HG03175 (cell line): Measurements from ENCODE around the gene GAB3.
"Not testable (repeated sequence)": the region's sequence is repeated elsewhere in the genome, so short reads cannot be mapped to it uniquely, and the experiment has no call there.

Source experiments
- ATAC-seq: cut with Tn5 transposase; IDR thresholded peaks from one replicate; pipeline ENCODE4 v1.9.1; 2021; ENCODE audit warnings: mild to moderate bottlenecking, moderate library complexity; ENCODE audit not compliant: unreplicated experiment

Gene GAB3

GRCh38 chrX:154658957-154659356 is 91.9 kb downstream of the GAB3 start:
- no peak for ATAC-seq

- no peak for ATAC-seq
Measured at GRCh38 chrX:154658187-154658586, 92.7 kb downstream of the GAB3 start.

- no peak for ATAC-seq
Measured at GRCh38 chrX:154657226-154657805, 93.6 kb downstream of the GAB3 start.

GRCh38 chrX:154655786-154656185 is 95.1 kb downstream of the GAB3 start:
- no peak for ATAC-seq

GRCh38 chrX:154655346-154655745 is 95.5 kb downstream of the GAB3 start:
- no peak for ATAC-seq

- no peak for ATAC-seq
Measured at GRCh38 chrX:154654925-154655324, 96.0 kb downstream of the GAB3 start.

GRCh38 chrX:154654372-154654771 is 96.5 kb downstream of the GAB3 start:
- ATAC-seq: no peak

- ATAC-seq: not testable (repeated sequence)
Measured at GRCh38 chrX:154653413-154653812, 97.5 kb downstream of the GAB3 start, which contains the start of gene CTAG2. TSS of gene CTAG2 (minus strand) at chrX:154653579. CDS start at chrX:154653515, 64 bp downstream.

- no peak for ATAC-seq
Measured at GRCh38 chrX:154653048-154653401, 97.9 kb downstream of the GAB3 start.

GRCh38 chrX:154652311-154653047 is 98.4 kb downstream of the GAB3 start:
- ATAC-seq: no peak

GRCh38 chrX:154650221-154650510 is 100.7 kb downstream of the GAB3 start:
- ATAC-seq: no peak

GRCh38 chrX:154649503-154650220 is 101.2 kb downstream of the GAB3 start:
- ATAC-seq: no peak

- ATAC-seq: no peak
Measured at GRCh38 chrX:154648931-154649330, 101.9 kb downstream of the GAB3 start.

- ATAC-seq: not testable (repeated sequence)
Measured at GRCh38 chrX:154645745-154646378, 105.0 kb downstream of the GAB3 start.

GRCh38 chrX:154643708-154644107 is 107.2 kb downstream of the GAB3 start:
- not testable (repeated sequence) for ATAC-seq

- ATAC-seq: not testable (repeated sequence)
Measured at GRCh38 chrX:154641740-154642139, 109.1 kb downstream of the GAB3 start.

GRCh38 chrX:154633661-154634060 is 117.2 kb downstream of the GAB3 start:
- ATAC-seq: not testable (repeated sequence)

GRCh38 chrX:154630949-154631348 is 119.9 kb downstream of the GAB3 start:
- ATAC-seq: not testable (repeated sequence)

- not testable (repeated sequence) for ATAC-seq
Measured at GRCh38 chrX:154628960-154629359, 121.9 kb downstream of the GAB3 start.
